HG02943 (cell line): ENCODE results near the gene LDAF1.
"Not testable (repeated sequence)": the region's sequence is repeated elsewhere in the genome, so short reads cannot be mapped to it uniquely, and the experiment has no call there.

Experiments used
- ATAC-seq: cut with Tn5 transposase; IDR thresholded peaks from one replicate; pipeline ENCODE4 v1.9.1; 2021; ENCODE audit warnings: mild to moderate bottlenecking, low read depth, moderate library complexity; ENCODE audit not compliant: unreplicated experiment

Gene LDAF1

DNA sequence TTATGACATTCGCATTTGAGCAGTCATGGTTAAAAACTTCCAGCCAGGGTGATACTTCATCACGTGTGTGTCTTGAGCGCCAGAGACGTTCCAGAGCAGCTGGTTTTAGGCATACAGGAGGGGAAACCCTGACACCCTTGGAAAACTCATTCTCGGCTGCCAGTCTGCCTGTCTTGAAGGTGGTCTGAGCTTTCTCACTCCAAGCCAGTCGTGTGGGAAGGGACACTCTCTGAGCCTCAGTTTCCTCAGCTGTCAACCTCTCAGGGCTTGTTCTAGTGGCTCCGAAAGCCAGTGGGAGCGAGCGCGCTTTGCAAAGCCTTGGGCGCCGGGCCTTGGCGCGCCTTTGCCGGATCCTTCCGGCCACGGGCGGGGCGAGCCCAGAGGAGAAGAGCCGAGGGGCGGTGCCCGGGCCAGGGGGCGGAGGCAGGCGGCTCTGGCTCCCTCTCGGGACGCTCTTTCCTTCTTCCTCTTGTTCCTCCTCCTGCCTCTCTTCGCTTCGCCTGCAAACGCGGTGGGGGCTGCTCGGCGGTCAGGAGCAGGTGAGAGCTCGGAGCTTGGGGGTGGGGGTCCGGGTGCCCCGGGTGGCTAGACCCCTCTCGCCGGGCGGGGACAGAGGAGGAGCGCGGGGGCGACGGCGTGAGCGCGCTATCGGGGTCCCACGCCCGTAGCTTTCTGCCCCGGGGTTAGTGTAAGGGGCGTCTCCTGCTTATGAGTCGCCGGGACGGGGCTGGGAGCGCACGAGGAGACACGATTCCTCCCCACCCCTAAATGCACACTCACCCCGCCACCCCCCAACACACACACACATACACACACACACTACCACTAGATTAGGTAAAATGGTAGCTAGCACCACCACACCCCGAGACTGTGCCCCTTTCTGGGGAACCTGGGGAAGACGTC lies at the start of gene LDAF1:
TSS of gene LDAF1 (plus strand) at position 467 of the 903 bp plus-strand sequence. CDS start 2,509 bp downstream, outside the sequence.
- peak; percentile 80 for ATAC-seq

DNA sequence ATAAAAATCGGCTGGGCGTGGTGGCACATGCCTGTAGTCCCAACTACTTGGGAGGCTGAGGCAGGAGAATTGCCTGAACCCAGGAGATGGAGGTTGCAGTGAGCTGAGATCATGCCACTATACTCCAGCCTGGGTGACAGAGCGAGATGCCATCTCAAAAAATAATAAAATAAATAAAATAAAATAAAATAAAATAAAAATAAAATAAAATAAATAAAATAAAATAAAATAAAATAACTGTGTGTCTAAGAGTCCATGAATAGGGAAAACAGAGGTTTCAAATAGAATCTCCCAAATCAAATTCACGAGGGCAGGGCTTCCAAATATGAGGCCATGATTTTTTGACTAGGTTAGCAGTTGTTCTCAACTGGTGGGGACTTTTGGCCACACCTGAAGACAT lies 42.9 kb upstream of the LDAF1 start:
- not testable (repeated sequence) for ATAC-seq

DNA sequence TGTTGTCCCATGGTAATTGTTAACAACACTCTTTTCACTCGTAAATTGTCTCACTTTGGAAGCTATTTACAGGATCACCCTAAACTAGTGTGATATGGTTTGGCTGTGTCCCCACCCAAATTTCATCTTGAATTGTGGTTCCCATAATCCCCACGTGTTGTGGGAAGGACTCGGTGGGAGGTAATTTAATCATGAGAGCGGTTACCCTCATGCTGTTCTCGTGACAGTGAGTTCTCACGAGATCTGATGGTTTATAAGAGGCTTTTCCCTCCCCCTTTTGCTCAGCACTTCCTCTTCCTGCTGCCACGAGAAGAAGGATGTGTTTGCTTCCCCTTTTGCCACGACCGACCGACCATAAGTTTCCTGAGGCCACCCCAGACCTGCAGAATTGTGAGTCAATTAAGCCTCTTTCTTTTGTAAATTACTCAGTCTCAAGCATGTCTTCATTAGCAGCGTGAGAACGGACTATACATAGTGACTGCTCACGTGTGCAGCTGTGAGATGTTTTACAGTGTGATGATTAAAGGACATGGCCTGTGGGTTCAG lies 42.3 kb upstream of the LDAF1 start:
- ATAC-seq = no peak

DNA sequence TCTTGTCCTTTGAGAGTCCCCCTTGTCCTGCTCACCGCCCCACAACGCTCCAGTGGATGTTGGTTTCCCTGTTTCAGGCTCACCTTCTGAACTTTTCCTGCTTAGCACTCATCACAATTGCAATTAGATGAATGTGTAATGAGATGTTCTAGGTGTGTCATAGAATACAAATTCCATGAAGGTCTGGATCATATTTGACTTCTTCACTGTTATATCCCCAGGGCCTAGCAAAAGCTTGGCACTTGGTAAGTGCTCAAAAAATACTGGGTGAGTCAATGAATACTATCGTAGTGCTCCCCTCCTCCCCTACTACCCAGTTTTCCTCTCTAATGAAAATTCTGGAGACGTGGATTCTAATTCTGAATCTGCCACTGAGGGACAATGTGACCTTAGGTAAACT lies 40.9 kb upstream of the LDAF1 start:
- ATAC-seq = no peak

DNA sequence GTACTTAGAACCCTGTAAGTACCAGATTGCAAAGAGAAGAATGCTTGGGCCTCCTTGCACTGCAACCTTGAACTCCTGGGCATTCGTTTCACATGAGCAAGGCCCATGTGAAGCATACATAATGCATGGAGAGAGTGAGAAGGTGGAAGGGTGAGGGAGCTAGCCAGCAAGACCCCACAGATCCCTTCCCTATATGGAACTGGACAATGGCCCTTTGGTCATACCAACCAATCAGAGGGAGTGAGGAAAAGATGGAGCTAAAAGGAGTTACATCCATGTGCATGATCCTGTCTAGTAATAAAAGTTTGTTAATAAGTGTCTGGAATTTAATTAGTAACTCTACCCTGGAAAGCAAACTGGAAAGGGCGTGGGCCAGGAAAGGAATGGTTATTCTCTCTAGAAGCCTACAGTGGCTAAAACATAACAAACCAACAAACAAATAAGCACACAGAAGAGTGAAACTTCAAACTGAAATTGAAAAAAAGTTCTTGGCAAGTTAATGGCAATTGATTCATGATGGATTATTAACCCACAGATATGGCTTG lies 37.4 kb upstream of the LDAF1 start:
- no peak for ATAC-seq

DNA sequence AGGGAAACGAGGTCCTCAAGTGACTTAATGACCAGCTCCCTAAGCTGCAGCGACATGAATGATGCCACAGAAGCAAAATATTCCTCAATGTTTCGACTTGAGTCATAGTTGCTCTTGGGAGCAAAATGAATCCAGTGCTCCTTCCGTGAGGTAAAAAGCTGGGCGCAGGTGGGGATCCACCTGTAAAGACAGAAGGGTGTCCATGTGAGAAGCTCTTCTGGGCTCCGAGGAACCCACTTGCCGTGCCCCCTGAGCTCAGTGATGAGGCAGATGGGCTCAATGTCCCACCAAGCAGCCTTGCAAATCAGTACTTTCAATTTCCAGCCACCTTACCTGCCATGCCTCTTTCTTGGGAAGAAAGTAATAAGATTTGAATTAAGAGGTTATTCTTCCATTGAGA lies 33.3 kb upstream of the LDAF1 start:
- no peak for ATAC-seq

DNA sequence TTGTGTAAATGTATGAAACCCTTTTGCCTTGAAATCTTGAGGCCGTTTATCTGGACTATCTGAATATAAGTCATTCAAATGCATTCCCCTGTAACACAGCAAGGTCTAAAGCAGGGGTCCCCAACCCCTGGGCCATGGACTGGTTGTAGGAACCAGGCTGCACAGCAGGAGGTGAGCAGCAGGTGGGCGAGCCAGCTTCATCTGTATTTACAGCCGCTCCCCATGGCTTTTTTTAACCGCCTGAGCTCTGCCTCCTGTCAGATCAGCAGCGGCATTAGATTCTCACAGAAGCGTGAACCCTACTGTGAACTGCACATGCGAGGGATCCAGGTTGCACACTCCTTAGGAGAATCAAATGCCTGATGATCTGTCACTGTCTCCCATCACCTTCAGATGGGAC lies 32.0 kb upstream of the LDAF1 start:
- ATAC-seq = no peak

DNA sequence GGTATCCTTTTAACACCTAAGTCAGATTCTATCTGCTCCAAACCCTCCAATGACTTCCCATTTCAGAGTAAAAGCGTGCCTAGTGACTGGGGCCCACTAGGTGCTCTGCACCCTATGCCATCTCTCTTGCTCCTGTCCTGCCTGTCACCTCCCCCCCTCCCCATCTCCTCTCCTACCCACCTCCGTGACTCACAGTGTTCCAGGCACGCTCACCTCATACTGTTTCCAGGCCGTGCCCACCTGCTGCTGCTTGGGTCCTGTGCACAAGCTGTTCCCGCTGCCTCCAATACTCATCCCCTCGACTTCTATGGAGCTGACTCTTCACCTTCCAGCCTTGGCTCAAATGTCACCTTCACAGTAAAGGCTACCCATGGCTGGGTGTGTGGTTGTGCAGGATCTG lies 29.5 kb upstream of the LDAF1 start:
- ATAC-seq = no peak

DNA sequence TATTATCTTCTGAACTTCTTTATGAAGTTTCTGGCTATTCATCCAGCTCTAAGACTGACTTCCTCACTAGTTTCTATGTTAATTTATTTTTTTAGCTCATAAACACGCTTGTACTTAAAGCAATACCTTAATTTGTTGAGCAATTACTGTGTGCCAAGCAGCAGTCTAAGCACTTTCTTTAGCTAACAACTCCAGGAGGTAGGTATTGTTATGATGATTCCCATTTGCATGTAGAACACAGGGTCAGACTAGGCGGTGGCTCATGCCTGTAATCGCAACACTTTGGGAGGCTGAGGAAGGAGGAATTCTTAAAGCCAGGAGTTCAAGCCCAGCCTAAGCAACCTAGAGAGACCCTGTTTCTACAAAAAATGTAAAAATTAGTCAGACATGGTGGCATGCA lies 27.7 kb upstream of the LDAF1 start:
- ATAC-seq = no peak

DNA sequence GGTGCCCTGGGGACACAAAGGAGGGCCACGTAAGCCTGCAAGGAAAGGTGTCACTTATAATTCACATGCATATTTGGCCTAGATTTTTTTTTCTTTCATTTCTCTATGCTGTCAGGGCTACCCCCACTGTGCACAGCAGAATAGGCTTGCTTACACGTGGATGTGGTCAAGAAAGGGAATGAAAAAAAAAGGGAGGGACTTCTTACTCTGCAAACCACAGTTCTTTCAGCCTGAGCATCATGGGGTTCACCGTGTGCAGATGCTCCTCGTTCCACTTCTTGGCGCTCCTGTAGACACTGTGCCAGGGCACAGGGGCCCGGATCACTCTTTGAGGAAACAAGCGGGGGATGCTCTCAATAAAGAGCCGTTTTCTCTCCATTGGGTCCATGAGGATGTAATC lies 24.4 kb upstream of the LDAF1 start:
- ATAC-seq = no peak

DNA sequence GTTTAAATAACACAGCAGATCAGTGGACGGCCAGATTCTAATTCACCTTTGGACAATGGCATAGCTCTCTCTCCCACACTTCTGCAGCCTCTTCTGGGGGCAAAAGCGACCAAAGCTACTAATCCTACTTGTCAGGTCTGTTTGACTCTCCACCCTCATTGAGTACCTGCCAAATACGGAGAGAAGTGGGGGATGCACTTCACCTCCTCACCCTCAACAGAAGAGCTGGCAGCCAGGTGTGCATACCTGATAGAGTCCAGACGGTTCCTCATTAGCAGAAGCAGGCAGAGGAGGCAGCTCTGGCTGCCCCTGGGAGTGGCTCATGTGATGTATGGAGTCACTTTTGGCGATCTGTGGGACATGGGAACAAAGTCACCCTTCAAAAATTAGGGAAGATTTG lies 12.7 kb upstream of the LDAF1 start:
- no peak for ATAC-seq

DNA sequence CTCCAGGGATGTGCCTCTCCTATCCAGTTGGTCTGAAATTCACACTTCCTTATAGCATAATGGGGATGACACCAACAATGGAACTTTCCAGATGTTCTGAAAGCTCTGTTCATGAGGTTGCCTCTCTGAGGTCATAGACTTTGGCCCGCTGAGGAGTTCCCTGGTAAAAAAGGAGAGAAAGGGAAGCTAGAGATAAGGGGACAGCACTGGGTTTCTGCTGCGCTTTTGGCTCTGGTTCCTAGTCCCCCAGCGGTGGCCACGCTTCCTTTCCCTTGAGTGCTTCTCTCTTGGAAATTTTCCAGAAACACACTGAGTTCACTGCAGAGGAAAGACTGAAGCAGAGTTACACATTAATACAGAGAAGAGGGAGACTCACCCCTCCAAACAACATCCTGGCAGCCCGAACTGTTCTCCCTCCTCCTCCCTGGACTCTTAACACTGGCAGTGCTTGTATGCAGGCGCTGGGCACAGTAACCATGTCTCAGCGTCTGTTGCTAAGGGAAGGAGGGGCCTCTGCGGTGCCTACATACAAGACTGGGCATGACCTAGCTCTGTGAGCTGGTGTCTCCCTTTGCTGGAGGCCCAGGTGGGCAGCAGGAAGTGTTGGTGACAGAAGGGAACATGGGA lies 8.0 kb upstream of the LDAF1 start, which contains the start of gene DNAH3:
TSS of gene DNAH3 (minus strand) at position 472 of the 627 bp plus-strand sequence. CDS start 527 bp downstream, outside the sequence.
- no peak for ATAC-seq

DNA sequence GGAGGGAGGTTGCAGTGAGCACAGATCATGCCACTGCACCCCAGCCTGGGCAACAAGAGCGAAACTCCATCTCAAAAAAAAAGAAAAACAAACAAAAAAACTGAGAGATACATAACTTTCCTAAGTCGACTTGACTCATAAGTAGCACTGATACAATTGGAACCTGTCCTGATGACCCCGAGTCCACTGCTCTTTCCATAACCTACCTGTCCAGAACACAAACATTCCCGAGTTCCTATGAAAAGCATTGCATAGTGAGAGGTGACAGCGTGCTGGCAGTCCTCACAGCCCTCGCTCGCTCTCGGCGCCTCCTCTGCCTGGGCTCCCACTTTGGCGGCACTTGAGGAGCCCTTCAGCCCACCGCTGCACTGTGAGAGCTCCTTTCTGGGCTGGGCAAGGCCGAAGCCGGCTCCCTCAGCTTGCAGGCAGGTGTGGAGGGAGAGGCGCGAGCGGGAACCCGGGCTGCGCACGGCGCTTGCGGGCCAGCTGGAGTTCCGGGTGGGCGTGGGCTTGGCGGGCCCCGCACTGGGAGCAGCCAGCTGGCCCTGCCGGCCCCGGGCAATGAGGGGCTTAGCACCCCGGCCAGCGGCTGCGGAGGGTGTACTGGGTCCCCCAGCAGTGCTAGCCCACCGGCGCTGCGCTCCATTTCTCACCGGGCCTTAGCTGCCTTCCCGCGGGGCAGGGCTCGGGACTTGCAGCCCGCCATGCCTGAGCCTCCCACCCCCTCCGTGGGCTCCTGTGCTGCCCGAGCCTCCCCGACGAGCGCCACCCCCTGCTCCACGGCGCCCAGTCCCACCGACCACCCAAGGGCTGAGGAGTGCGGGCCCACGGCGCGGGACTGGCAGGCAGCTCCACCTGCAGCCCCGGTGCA lies 6.1 kb upstream of the LDAF1 start:
- ATAC-seq = not testable (repeated sequence)

DNA sequence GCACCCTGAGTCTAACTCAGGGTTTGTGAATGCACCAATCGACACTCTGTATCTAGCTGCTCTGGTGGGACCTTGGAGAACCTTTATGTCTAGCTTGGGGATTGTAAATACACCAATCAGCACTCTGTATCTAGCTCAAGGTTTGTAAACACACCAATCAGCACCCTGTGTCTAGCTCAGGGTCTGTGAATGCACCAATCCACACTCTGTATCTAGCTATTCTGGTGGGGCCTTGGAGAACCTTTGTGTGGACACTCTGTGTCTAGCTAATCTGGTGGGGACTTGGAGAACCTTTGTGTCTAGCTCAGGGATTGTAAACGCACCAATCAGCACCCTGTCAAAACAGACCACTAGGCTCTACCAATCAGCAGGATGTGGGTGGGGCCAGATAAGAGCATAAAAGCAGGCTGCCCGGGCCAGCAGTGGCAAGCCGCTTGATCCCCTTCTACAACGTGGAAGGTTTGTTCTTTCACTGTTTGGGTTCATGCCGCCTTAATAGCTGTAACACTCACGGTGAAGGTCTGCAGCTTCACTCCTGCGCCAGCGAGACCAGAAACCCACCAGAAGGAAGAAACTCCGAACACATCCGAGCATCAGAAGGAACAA lies 5.2 kb upstream of the LDAF1 start:
- not testable (repeated sequence) for ATAC-seq

DNA sequence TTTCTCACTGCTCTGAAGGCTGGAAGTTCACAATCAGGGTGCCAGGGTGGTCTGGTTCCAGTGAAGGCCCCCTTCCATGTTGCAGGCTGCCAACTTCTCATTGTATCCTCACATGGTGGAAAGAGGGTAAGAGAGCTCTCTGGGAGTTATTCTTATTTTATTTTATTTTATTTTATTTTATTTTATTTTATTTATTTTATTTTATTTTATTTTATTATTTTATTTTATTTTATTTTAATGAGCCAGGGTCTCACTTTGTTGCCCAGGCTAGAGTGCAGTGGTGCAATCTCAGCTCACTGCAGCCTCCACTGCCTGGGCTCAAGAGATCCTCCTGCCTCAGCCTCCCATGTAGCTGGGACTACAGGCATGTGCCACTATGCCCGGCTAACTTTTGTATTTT lies 2.5 kb upstream of the LDAF1 start:
- ATAC-seq = not testable (repeated sequence)

DNA sequence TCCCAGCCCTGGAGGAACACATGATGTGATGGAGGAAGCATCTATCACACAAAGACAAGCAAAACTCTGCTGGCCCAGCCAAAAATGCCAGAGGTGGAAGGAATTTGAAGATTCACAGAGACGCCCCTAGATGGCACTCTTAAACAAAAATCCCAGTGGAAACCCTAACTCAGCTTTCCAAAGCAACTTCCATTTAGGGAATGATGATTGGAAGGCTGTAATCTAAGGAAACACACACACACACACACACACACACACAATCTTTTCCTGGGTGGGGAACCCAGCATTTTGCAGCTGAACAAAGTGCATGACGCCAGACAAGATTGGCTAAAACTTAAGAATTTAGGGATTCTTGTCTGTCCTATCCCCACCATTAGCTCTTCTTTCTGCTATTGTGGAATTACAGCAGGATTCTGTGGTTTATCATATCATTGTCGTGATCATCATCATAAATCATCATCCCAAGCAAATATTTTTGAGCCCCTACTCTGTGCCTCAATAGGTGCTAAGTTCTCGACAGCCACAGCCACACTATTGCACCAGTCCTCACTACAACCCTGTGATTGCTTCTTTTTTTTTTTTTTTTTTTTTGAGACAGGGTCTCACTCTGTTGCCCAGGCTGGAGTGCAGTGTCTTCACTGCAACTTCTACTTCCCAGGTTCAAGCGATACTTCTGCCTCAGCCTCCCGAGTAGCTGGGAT lies 1.6 kb upstream of the LDAF1 start:
- no peak for ATAC-seq

DNA sequence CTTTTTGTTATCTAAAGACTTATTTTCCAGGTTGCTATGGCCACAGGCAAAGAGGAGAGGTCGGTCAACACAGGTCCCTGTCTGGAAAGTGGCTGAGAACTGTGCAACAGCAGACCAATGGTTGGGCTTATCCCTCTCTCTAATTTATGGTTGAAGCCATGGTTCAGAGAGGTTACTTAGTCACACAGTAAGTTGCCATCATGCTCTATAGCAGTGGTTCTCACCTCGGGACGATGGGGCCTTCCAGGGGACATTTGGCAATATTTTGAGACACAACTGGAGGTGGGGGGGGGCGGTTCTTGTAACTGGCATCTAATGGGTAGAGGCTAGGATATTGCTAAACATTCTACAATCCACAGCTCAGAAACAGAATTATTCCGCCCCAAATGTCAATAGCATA lies 842 bp upstream of the LDAF1 start:
- no peak for ATAC-seq

DNA sequence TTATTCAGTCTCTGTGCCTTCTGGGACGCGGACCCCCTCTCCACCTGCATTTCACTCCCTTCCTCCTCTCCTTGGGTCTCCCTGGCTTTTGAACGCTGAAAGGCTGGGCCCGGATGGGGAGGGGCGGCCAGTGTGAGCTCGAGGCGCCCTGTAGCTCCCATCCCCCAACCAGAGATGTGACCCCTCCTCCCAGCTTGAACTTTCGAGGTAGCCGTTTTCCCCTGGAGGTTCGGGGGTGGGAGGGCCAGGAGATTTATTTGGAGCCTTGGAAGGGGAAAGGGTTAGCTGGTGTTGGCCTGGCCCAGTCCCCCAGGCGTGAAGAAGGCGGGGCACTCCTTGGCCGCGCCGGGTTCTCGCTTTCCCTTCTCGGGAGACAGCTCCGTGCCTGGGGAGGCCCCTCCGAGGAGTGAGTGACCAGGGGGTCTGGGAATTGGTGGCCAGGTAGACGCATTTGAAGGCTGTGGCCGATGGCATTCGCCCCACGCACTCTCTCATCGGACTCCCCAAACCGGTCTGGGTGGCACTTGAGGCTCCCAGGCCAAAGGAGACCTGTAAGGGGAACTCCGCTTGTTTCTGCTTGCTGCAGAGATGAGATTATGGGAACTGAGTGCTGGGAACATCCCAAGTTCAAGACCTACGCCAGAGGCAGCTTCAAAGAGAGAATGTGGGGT lies 942 bp downstream of the LDAF1 start:
- ATAC-seq = no peak

DNA sequence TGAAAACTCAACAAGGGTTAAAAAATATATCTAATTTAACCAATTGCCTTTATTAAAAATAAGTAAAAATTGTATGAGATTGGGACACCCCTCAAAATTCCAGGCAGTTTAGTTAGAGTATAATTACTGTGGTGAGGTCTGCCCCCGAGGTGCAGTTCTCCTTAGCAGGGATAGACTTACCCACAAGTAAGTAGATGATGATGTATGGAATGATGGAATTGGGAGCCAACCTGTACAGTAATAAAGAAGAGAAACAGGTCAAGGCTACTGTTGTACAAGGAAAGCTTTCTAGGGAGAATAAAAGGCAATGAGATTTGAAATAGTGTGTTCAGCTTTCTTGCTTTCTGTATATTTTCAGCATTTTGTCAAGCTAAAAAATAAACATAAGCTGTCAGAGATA lies 1.8 kb downstream of the LDAF1 start:
- no peak for ATAC-seq
